Amygdala (tissue), 56 donors: ENCODE data around the gene IRF2.

Source experiments
- DNase-seq, 56 donors: peaks; one replicate each; lab custom pipeline; 2025; lab: John Stamatoyannopoulos, UW

Gene IRF2

DNA sequence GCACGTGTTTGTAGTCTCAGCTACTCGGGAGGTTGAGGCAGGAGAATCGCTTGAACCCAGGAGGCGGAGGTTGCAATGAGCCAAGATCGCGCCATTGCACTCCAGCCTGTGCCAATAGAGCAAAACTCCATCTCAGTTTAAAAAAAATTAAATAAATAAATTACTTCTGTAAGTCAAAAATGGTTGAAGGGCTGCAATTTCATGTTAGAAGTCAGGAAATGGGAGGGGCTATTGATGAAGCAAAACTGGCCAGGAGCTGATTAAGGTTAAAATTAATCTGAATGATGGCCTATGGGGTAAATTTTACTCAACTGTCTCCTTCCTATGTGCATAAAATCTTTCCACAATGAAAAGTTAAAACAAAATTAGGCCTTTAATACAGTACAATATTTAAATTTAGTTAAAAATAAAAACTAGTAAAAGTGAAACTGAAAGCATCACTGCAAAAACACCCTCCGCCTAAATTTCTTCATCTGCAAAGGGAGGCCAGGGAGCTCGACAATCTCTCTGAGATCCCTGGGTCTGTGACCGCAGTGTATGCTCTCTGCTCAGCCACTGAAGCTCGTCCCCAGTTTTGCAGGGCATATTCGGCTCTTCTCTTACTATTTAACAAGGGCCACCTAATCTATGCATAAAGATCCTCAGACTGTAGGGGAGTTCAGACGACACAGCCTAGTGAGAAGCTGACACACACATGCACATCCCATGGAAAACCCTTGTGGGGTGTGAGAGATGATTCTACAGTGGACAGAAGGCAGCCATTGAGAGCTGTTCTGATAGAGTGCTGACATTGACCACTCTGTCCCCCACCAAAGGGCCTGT, 57.2 kb downstream of the IRF2 start:
- DNase-seq = no peak

DNA sequence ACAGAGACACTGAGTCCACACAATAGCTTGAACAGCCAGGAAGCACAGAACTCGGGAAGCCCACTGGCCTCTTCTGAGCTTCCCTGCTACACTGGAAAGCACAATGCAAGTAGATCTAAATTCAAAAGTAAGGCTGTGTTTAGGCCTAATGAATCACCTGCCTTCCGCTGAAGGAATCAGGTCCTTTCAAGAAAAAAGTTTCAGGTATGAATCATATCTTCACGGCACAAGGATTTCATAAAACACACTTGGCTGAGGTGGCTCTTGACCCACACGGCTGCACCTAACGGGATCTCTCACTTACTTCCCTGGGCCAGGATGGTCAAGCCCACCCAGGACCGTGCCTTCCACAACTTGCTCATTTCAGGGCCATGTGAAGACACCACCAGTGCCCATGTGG, 59.3 kb downstream of the IRF2 start:
- no peak for DNase-seq

- no peak for DNase-seq
These were observed 60.9 kb downstream of the IRF2 start for GRCh38 chr4:184413261-184414046.

- DNase-seq = no peak
These were observed 63.6 kb downstream of the IRF2 start for GRCh38 chr4:184410748-184411147.

DNA sequence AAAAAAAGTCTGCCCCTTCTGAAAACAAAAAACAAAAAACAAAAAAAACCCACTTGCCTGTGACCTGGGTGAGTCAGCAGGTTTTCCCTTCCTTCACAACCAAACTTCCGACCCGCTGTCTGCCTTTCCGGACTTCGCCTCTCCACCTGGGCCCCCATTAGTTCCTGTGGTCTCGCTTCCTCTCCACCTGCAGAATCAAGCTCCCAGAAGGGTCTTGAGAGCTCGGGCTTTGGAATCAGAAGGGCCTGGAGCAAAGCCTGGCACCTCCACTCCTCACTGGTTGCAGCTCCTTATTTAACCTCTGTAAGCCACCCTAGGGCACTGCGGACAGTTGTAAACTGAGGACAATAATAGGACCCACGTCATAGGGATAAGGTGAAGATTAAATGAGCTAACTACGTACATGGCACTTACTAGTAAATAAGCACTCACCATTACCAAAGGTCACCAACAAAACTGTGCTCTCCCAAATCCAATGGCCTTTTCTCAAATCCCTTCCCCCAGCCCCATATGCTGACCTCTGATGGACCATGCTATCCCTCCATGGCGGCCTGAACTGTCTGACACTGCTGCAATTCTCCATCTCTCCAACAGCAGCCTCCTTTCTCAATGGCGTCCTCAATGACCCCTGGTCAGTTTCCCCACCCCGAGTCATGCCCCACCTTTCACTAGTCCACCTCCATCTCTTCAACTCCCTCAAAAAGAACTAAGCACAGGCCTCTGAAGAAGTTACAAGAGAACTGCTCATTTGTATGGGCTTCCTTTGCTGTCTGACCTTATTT, 64.2 kb downstream of the IRF2 start:
- DNase-seq = no peak

DNA sequence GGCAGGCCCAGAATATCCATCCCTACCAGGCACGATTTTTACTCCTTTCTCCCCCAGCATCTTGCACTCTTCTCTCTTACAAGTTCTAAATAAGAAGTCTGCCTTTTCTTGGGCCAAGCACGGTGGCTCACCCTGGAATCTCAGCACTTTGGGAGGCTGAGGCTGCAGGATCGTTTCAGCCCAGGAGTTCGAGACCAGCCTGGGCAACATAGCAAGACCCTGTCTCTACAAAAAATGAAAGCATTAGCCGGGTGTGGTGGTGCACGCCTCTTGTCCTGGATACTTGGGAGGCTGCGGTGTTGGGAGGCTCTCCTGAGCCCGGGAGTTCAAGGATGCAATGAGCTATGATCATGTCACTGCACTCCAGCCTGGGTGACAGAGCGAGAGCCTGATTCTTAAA, 64.8 kb downstream of the IRF2 start:
- DNase-seq = no peak

GRCh38 chr4:184408684-184409081, 65.7 kb downstream of the IRF2 start:
- no peak for DNase-seq

DNA sequence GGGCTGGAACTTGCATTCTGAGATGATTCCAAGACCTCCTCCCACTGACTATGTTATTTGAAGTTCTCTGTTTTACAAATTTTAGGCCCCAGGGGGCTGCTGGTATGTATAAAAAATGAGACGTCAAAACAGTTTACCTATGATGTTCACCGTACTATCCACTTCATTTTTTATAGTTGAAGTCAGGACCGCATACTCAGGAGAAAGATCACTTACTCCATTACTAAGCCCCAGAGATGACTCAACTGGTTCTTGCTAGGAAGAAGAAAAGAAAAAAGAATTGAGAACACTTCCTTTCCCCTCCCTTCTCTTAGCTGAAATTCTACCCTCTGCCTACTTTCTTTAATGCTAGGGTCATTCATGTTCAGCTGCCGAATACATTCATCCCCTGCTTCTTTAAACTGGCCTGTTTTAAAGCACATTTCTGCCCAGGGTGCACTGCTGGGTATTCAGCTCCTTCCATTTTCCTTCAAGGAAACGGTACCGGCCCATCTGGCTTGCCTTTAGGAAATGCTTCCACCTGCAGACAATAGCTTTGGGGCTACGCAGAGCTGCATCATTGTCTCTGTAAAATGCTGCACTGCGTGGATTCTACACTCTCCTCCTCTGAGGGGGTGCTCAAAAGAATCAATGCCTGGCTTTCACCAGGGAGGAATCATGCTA, 66.2 kb downstream of the IRF2 start:
- DNase-seq = no peak

DNA sequence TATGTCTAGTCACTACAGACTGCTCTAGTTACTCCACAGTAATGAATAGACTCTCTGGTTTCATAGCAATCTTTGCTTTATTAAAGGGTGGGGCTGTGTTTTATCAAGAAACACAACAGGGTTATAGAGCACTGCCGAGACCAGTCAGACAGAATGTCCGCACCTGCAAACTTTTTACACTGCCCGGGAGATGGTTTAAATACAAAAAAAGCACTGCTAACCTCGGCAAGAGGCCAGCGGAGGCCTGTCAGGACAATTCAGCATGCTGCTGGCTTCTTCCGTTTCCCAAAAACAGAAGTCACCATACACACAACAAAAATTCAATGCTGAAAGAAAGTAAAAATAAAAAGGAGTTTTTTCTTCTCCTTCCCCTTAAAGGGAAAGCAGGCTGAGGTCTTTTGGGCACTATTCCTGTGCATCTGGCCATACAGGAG, 67.4 kb downstream of the IRF2 start:
- DNase-seq = peak in 5 of 56 donors; percentile 5 to 39 (median 14)

- DNase-seq = no peak
These were observed 70.3 kb downstream of the IRF2 start for GRCh38 chr4:184404047-184404446.

GRCh38 chr4:184403384-184403781, 71.0 kb downstream of the IRF2 start:
- DNase-seq = no peak

GRCh38 chr4:184402740-184403383, 71.5 kb downstream of the IRF2 start:
- DNase-seq = no peak

GRCh38 chr4:184402239-184402638, 72.1 kb downstream of the IRF2 start:
- no peak for DNase-seq

- DNase-seq = no peak
These were observed 72.8 kb downstream of the IRF2 start for GRCh38 chr4:184401397-184402171.

- no peak for DNase-seq
These were observed 73.5 kb downstream of the IRF2 start for GRCh38 chr4:184400891-184401290.

DNA sequence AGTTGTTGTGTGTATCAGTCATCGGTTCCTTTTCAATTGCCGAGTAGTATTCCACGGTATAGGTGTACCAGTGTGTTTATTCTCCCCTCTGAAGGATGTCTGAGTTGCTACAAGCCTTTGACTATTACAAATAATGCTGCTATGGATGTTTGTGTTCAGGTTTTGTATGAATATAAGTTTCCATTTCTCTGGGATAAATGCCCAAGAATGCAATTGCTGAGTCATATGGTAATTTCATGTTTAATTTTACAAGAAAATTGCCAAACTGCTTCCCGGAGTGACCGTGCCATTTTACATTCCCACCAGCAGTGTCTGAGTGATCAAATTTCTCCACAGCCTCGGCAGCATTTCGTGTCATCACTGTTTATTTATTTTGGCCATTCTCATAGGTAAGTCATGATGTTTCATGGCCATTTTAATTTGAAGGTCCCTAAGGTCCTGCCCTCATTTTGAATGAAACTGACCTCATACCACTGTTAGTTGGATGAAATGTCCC, 73.9 kb downstream of the IRF2 start:
- DNase-seq = no peak

GRCh38 chr4:184399512-184399908, 74.8 kb downstream of the IRF2 start:
- no peak for DNase-seq

DNA sequence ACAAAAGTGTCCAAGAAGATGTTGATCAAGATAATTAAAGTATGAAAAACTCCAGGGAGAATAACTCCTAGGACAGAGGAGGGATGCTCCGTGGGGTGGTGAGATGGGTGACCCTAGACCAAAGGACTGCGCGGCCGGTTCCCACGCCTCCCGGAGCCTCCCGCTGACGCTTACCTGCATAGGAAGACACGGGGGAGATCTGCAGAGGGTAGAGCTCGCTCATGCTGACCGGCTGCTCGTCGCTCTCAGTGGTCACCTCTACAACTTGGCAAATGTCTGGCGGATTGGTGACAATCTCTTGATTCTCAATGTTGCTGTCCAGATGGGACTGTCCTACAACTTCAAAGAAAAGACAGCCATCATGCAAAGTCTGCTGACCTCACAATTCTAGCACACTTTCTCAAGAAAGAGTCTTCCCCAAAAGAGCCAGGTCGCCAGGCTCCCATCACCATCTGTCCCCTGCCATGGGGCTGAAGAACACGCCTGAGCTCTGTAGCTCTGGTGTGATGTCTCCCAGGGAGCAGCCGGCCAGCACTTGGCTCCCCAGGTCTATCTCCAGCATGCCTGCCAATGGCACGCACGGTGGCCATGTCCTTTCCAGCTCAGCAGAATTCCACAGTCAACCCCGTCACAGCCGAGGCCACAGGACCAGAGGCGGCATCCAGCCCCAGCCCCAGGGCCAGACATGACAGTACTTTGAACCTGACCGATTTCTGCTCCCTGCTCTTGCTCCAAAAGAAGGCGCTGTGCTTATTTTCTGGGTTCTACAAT, 75.4 kb downstream of the IRF2 start:
- DNase-seq = no peak
